Measurements from ENCODE around the gene PCDHA1. TPM values are rescaled to one million over a fixed set of nuclear protein-coding genes. Genes with fewer than 3 reads are reported as not detected.
A peak's percentile ranks its signal among the peaks of the same experiment; 100 is the strongest.

The PCDHA1 gene
- total and polyA plus RNA-seq, 7 experiments from 2014 or later, result not detected

GRCh38 chr5:140923601-140924000 lies 137.7 kb downstream of the PCDHA1 start:
- Histone ChIP-seq H3K27ac (ENCODE audit: low read depth, low read length) (no peak overlapping the region), H3K27me3 (ENCODE audit: control insufficient read depth in 2 of 2, insufficient read depth in 2 of 2, low read length in 2 of 2) (no peaks in the 10 kb centered on the region), H3K4me1 (ENCODE audit: control insufficient read depth in 2 of 2, insufficient read depth in 2 of 2, low read length in 2 of 2) (no peaks in the 10 kb centered on the region), H3K9me3 (ENCODE audit: control insufficient read depth in 2 of 3, low read length in 3 of 3) (no peaks in the 10 kb centered on the region), H3K36me3 (ENCODE audit: control insufficient read depth in 2 of 3, insufficient read depth in 3 of 3, low read length in 3 of 3) (no peaks in the 10 kb centered on the region), H3K4me3 (ENCODE audit: low read length) (no peak overlapping the region)
- Mint-ChIP-seq H3K4me3 (peak overlapping the region in 1 of 10 donors; percentile 4), H3K4me1 (peaks cover 0 to 16% (median 10%) of the 10 kb centered on the region in 7 donors), H3K27me3 (peaks cover 23 to 61% (median 58%) of the 10 kb centered on the region in 5 donors), H3K36me3 (peaks cover 0 to 6% (median 5%) of the 10 kb centered on the region in 5 donors), H3K9me3 (peaks cover 0 to 43% (median 8%) of the 10 kb centered on the region in 11 donors), H3K27ac (no peak overlapping the region)
- POLR2A ChIA-PET, result no interaction called here
- intact Hi-C loops (cut with micrococcal nuclease), result no loop called here
- CTCF ChIA-PET, result interaction anchor here (0.7 kb wide), 1 partner anchor 9 kb away, joined by 3 read pairs; no protein-coding TSS in a partner anchor
- ATAC-seq (no peak), DNase-seq (no peak)

GRCh38 chr5:140925806-140926442 lies 140.0 kb downstream of the PCDHA1 start, which contains the start of gene PCDHAC1:
Gene PCDHAC1, plus strand, starts transcription at chr5:140926299. Its CDS starts 594 bp downstream, at chr5:140926893.
- Histone ChIP-seq H3K36me3 (ENCODE audit: control insufficient read depth in 2 of 3, insufficient read depth in 3 of 3, low read length in 3 of 3) (no peaks in the 10 kb centered on the region), H3K4me3 (ENCODE audit: low read length) (no peak within 1 kb of the TSS), H3K27me3 (ENCODE audit: control insufficient read depth in 2 of 2, insufficient read depth in 2 of 2, low read length in 2 of 2) (no peaks in the 10 kb centered on the region), H3K27ac (ENCODE audit: low read depth, low read length) (no peak within 1 kb of the TSS), H3K4me1 (ENCODE audit: control insufficient read depth in 2 of 2, insufficient read depth in 2 of 2, low read length in 2 of 2) (no peaks in the 10 kb centered on the region), H3K9me3 (ENCODE audit: control insufficient read depth in 2 of 3, low read length in 3 of 3) (no peaks in the 10 kb centered on the region)
- peaks cover 0 to 18% (median 10%) of the 10 kb centered on the region in 7 donors for H3K4me1 Mint-ChIP-seq
- ChIA-PET CTCF (no interaction called here), POLR2A (no interaction called here)
- peaks cover 0 to 42% (median 10%) of the 10 kb centered on the region in 11 donors for H3K9me3 Mint-ChIP-seq
- H3K27ac Mint-ChIP-seq, result no peak within 1 kb of the TSS
- no peak for ATAC-seq
- intact Hi-C loops (cut with micrococcal nuclease), result no loop called here
- peaks cover 0 to 17% (median 4%) of the 10 kb centered on the region in 5 donors for H3K36me3 Mint-ChIP-seq
- peak within 1 kb of the TSS; percentile 17 to 78 (median 72) for H3K4me3 Mint-ChIP-seq
- H3K27me3 Mint-ChIP-seq, result peaks cover 24 to 73% (median 69%) of the 10 kb centered on the region in 5 donors
- no peak for DNase-seq

DNA sequence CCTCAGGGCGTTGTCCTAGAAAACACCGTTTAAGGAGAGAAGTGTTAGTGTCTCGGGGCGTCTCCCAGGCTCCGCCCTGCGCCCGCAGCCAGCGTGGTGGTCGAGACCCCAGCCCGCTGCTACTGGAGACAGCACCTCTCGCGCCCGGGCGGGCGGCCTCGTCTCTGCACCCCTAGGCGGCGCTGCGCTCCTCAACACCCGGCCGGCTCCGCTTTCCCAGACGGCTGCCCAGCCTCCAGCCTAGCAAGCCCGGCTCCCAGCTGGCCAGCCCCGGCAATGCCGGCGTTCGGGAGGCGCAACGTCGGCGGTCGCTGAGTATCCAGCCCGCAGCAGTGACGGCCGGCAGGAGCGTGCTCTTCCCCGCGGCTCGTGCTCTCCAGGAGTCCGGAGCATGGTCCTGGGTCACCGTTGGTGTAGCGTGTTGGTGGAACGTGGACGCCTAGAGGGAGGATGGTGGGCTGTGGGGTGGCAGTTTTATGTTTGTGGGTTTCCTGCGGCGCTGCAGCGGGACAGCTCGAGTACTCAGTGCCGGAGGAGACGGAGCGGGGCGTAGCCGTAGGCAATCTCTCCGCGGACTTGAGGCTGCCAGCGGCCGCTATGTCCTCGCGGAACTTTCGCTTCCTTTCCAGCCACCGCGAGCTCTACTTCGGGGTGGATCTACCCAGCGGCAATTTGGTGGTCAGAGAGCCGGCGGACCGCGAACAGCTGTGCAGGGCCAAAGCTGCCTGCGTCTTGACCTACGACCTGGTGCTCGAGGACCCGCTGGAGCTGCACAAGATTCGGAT lies 140.7 kb downstream of the PCDHA1 start:
- Histone ChIP-seq H3K36me3 (ENCODE audit: control insufficient read depth in 2 of 3, insufficient read depth in 3 of 3, low read length in 3 of 3) (no peaks in the 10 kb centered on the region), H3K27ac (ENCODE audit: low read depth, low read length) (no peak overlapping the region), H3K9me3 (ENCODE audit: control insufficient read depth in 2 of 3, low read length in 3 of 3) (no peaks in the 10 kb centered on the region), H3K4me1 (ENCODE audit: control insufficient read depth in 2 of 2, insufficient read depth in 2 of 2, low read length in 2 of 2) (no peaks in the 10 kb centered on the region), H3K4me3 (ENCODE audit: low read length) (no peak overlapping the region), H3K27me3 (ENCODE audit: control insufficient read depth in 2 of 2, insufficient read depth in 2 of 2, low read length in 2 of 2) (peaks cover 0 to under 1% of the 10 kb centered on the region in 2 donors)
- ChIA-PET CTCF (no interaction called here), POLR2A (no interaction called here)
- DNase-seq (peak in 2 of 9 donors; percentile 2 to 10), ATAC-seq (peak; percentile 37)
- Mint-ChIP-seq H3K4me3 (peak overlapping the region; percentile 17 to 78 (median 72)), H3K4me1 (peaks cover 0 to 18% (median 10%) of the 10 kb centered on the region in 7 donors), H3K27me3 (peaks cover 24 to 75% (median 67%) of the 10 kb centered on the region in 5 donors), H3K9me3 (peaks cover 0 to 38% (median 10%) of the 10 kb centered on the region in 11 donors), H3K27ac (no peak overlapping the region), H3K36me3 (peaks cover 0 to 17% (median 3%) of the 10 kb centered on the region in 5 donors)
- intact Hi-C loops (cut with micrococcal nuclease), result no loop called here

DNA sequence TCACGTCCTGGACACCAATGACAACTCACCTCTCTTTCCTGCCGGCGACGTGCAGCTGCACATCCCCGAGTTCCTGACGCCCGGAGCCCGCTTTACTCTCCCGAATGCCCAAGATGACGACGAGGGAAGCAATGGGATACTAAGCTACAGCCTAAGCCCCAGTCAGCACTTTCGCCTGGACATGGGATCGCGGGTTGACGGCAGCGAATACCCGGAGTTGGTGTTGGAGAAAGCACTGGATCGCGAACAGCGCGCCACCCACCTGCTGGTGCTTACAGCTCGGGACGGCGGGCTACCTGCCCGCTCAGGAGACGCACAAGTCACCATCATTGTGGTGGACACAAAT lies 141.3 kb downstream of the PCDHA1 start:
- intact Hi-C loops (cut with micrococcal nuclease), result no loop called here
- Histone ChIP-seq H3K9me3 (ENCODE audit: control insufficient read depth in 2 of 3, low read length in 3 of 3) (no peaks in the 10 kb centered on the region), H3K36me3 (ENCODE audit: control insufficient read depth in 2 of 3, insufficient read depth in 3 of 3, low read length in 3 of 3) (no peaks in the 10 kb centered on the region), H3K4me1 (ENCODE audit: control insufficient read depth in 2 of 2, insufficient read depth in 2 of 2, low read length in 2 of 2) (no peaks in the 10 kb centered on the region), H3K27me3 (ENCODE audit: control insufficient read depth in 2 of 2, insufficient read depth in 2 of 2, low read length in 2 of 2) (peaks cover 0 to 4% of the 10 kb centered on the region in 2 donors), H3K27ac (ENCODE audit: low read depth, low read length) (no peak overlapping the region), H3K4me3 (ENCODE audit: low read length) (no peak overlapping the region)
- H3K27ac Mint-ChIP-seq, result no peak overlapping the region
- H3K36me3 Mint-ChIP-seq, result peaks cover 0 to 17% (median 3%) of the 10 kb centered on the region in 5 donors
- H3K9me3 Mint-ChIP-seq, result peaks cover 0 to 37% (median 10%) of the 10 kb centered on the region in 11 donors
- peaks cover 0 to 18% (median 10%) of the 10 kb centered on the region in 7 donors for H3K4me1 Mint-ChIP-seq
- ATAC-seq, result no peak
- ChIA-PET POLR2A (no interaction called here), CTCF (no interaction called here)
- DNase-seq, result no peak
- H3K27me3 Mint-ChIP-seq, result peaks cover 24 to 71% (median 64%) of the 10 kb centered on the region in 5 donors
- peak overlapping the region; percentile 17 to 78 (median 72) for H3K4me3 Mint-ChIP-seq

GRCh38 chr5:140934964-140935606 lies 149.1 kb downstream of the PCDHA1 start:
- peaks cover 0 to 29% (median 9%) of the 10 kb centered on the region in 5 donors for H3K27me3 Mint-ChIP-seq
- ATAC-seq (no peak), DNase-seq (no peak)
- Histone ChIP-seq H3K4me1 (ENCODE audit: control insufficient read depth in 2 of 2, insufficient read depth in 2 of 2, low read length in 2 of 2) (no peaks in the 10 kb centered on the region), H3K4me3 (ENCODE audit: low read length) (no peak overlapping the region), H3K27ac (ENCODE audit: low read depth, low read length) (no peak overlapping the region), H3K9me3 (ENCODE audit: control insufficient read depth in 2 of 3, low read length in 3 of 3) (no peaks in the 10 kb centered on the region), H3K36me3 (ENCODE audit: control insufficient read depth in 2 of 3, insufficient read depth in 3 of 3, low read length in 3 of 3) (no peaks in the 10 kb centered on the region), H3K27me3 (ENCODE audit: control insufficient read depth in 2 of 2, insufficient read depth in 2 of 2, low read length in 2 of 2) (peaks cover 0 to 4% of the 10 kb centered on the region in 2 donors)
- no peaks in the 10 kb centered on the region for H3K36me3 Mint-ChIP-seq
- peaks cover 0 to 4% (median 0%) of the 10 kb centered on the region in 11 donors for H3K9me3 Mint-ChIP-seq
- H3K27ac Mint-ChIP-seq, result no peak overlapping the region
- intact Hi-C loops (cut with micrococcal nuclease), result no loop called here
- POLR2A ChIA-PET, result no interaction called here
- CTCF ChIA-PET, result no interaction called here
- no peak overlapping the region for H3K4me3 Mint-ChIP-seq
- no peaks in the 10 kb centered on the region for H3K4me1 Mint-ChIP-seq

GRCh38 chr5:140946578-140946977 lies 160.6 kb downstream of the PCDHA1 start:
- H3K27me3 Mint-ChIP-seq, result peaks cover 0 to 25% (median 10%) of the 10 kb centered on the region in 5 donors
- ChIA-PET CTCF (no interaction called here), POLR2A (no interaction called here)
- Histone ChIP-seq H3K36me3 (ENCODE audit: control insufficient read depth in 2 of 3, insufficient read depth in 3 of 3, low read length in 3 of 3) (no peaks in the 10 kb centered on the region), H3K4me3 (ENCODE audit: low read length) (no peak overlapping the region), H3K27me3 (ENCODE audit: control insufficient read depth in 2 of 2, insufficient read depth in 2 of 2, low read length in 2 of 2) (no peaks in the 10 kb centered on the region), H3K27ac (ENCODE audit: low read depth, low read length) (no peak overlapping the region), H3K9me3 (ENCODE audit: control insufficient read depth in 2 of 3, low read length in 3 of 3) (peaks cover 0 to 5% (median 0%) of the 10 kb centered on the region in 3 experiments), H3K4me1 (ENCODE audit: control insufficient read depth in 2 of 2, insufficient read depth in 2 of 2, low read length in 2 of 2) (no peaks in the 10 kb centered on the region)
- H3K9me3 Mint-ChIP-seq, result peaks cover 6 to 45% (median 16%) of the 10 kb centered on the region in 11 donors
- peaks cover 0 to 6% (median 0%) of the 10 kb centered on the region in 5 donors for H3K36me3 Mint-ChIP-seq
- ATAC-seq (no peak), DNase-seq (no peak)
- H3K4me1 Mint-ChIP-seq, result no peaks in the 10 kb centered on the region
- intact Hi-C loops (cut with micrococcal nuclease), result no loop called here
- H3K4me3 Mint-ChIP-seq, result no peak overlapping the region
- no peak overlapping the region for H3K27ac Mint-ChIP-seq

All from naive thymus-derived CD4-positive, alpha-beta T cell (primary cell).